ENCODE data around the gene NCMAP.

Gene NCMAP

GRCh38 chr1:24621121-24621520 lies 65.2 kb downstream of the NCMAP start:
- DNase-seq (ENCODE audit: low read depth in 1 of 2, low spot score in 1 of 2): no peak

DNA sequence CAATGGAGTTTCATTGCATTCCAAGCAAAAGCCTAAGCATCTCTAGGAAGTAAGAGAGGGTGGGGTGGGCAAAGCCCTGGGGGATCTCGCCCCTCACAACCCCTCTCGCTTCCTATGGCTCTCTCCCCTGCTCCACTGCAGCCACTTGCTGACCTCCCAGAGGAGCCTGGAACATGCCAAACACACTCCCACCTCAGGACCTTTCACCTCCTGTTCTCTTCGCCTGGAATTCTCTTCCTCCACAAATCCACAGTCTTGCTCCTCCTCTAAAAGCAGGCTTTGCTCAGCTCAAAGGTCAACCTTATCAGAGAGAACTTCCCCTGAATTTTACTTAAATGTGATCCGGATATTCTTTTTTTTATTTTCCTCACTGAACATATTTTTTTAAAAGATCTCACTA lies 66.3 kb downstream of the NCMAP start:
- DNase-seq (ENCODE audit: low read depth in 1 of 2, low spot score in 1 of 2): no peak

- DNase-seq (ENCODE audit: low read depth in 1 of 2, low spot score in 1 of 2): no peak
Observed at GRCh38 chr1:24632832-24633175, 76.9 kb downstream of the NCMAP start.

DNA sequence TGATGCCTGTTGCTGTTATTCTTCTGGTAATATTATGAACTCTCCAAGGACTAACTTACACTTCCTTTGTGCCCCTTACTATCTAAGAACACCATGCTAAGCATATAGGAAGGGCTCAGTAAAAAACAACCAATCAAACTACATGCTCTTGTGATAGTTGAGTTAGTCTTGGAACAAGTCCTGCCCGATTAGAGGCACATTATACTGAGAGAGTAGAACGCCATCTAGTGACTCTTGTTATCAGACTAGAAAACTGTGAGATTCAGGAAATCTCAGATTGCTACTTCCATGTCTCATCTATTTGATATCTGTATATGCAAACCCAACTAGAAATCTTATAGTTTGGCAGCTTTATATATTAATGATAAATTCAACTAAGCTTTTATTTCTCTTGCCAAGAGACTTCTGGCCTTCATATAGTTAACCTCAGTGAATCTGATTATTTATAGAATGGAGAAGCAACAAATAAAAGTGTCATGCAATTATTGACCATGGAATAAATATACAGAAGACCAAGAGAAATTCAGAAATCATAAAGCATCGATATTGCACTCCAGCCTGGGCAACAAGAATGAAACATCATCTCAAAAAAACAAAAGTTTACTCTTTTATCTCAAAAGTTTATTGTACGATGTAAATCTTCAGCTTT lies 79.4 kb downstream of the NCMAP start:
- DNase-seq (ENCODE audit: low read depth in 1 of 2, low spot score in 1 of 2): no peak

- DNase-seq (ENCODE audit: low read depth in 1 of 2, low spot score in 1 of 2): no peak
Observed at GRCh38 chr1:24636661-24637357, 80.9 kb downstream of the NCMAP start.

GRCh38 chr1:24639094-24639493 lies 83.2 kb downstream of the NCMAP start:
- DNase-seq (ENCODE audit: low read depth in 1 of 2, low spot score in 1 of 2): no peak

GRCh38 chr1:24639881-24640280 lies 84.0 kb downstream of the NCMAP start:
- no peak for DNase-seq (ENCODE audit: low read depth in 1 of 2, low spot score in 1 of 2)

GRCh38 chr1:24640288-24640687 lies 84.4 kb downstream of the NCMAP start:
- no peak for DNase-seq (ENCODE audit: low read depth in 1 of 2, low spot score in 1 of 2)

DNA sequence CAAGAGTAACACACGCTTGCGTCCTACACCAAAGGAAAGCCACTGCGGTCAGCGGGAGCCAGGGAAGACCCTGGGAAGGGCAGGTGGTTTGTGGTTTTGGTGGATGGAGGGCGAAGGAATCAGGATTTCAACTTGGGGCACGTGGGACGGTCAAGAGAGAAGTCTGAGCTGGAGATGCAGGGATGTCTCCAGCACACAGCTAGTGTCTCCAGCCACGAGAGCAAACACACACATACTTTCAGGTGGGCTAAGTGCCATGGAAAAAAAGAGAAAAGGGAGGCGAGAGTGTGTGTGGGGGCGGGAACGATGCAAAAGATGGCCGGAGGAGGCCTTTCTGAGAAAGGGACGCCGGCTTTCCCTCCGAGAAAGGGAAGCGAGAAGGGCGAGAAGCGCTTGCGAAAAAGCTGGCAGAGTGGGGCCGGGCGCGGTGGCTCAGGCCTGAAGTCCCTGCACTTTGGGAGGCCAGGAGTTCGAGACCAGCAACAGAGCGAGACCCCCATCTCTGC lies 85.8 kb downstream of the NCMAP start:
- DNase-seq (ENCODE audit: low read depth in 1 of 2, low spot score in 1 of 2): no peak

GRCh38 chr1:24642481-24643362 lies 86.8 kb downstream of the NCMAP start, which contains the start of gene SRRM1:
TSS of gene SRRM1 (plus strand) at chr1:24643302. CDS start at chr1:24643327, 25 bp downstream.
- DNase-seq (ENCODE audit: low read depth in 1 of 2, low spot score in 1 of 2): peak; percentile 94 to 96

DNA sequence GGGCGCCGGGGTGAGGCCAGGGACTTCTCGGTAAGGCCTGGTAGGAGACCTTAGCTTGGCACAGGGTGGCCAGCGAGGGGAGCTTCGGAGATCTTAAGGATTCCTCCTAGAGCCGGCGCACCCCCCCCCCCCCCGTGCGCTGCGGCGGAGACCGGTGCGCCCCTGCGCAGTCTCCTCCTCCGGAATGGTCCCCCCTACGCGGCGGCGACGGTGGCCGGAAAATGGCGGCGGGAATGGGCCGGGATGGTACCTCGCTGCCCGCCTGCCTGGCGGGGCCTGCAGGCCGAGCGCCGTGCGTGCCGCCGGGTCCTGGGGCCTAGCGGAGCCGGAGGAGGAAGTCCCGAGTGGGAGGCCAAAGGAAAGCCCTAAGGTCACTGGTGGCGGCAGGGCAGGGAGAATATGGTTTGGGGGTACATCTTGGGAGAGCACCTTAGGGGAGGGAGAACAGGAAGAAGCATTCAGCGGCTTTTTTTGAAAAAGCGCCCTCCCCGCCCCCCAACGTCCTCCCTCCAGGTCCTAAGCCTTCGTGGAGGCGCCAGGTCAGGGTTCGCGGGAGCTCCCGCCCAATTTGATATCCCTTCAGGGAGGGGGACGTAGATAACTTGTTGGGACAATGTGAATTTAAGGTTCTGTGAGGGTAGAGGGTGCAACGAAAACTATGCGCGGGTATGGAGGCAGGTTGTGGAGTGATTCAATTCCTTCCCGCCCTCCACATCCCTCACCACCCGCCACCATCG lies 87.6 kb downstream of the NCMAP start:
- DNase-seq (ENCODE audit: low read depth in 1 of 2, low spot score in 1 of 2): peak in 1 of 2 donors; percentile 5

GRCh38 chr1:24644100-24644384 lies 88.2 kb downstream of the NCMAP start:
- no peak for DNase-seq (ENCODE audit: low read depth in 1 of 2, low spot score in 1 of 2)

- no peak for DNase-seq (ENCODE audit: low read depth in 1 of 2, low spot score in 1 of 2)
Observed at GRCh38 chr1:24648919-24649318, 93.0 kb downstream of the NCMAP start.

- no peak for DNase-seq (ENCODE audit: low read depth in 1 of 2, low spot score in 1 of 2)
Observed at GRCh38 chr1:24652382-24652781, 96.5 kb downstream of the NCMAP start.

- no peak for DNase-seq (ENCODE audit: low read depth in 1 of 2, low spot score in 1 of 2)
Observed at GRCh38 chr1:24654010-24654409, 98.1 kb downstream of the NCMAP start.

GRCh38 chr1:24656046-24656445 lies 100.2 kb downstream of the NCMAP start:
- no peak for DNase-seq (ENCODE audit: low read depth in 1 of 2, low spot score in 1 of 2)

- DNase-seq (ENCODE audit: low read depth in 1 of 2, low spot score in 1 of 2): no peak
Observed at GRCh38 chr1:24657781-24658180, 101.9 kb downstream of the NCMAP start.
